ENCODE data around the gene IRS1. TPM values are rescaled to one million over a fixed set of nuclear protein-coding genes. Genes with fewer than 3 reads are reported as not detected.
"Not testable (repeated sequence)": the region's sequence is repeated elsewhere in the genome, so short reads cannot be mapped to it uniquely, and the experiment has no call there.

IRS1 gene
- total and polyA plus RNA-seq, 2 experiments from 2014 or later: 10.9 to 25.6 TPM

DNA sequence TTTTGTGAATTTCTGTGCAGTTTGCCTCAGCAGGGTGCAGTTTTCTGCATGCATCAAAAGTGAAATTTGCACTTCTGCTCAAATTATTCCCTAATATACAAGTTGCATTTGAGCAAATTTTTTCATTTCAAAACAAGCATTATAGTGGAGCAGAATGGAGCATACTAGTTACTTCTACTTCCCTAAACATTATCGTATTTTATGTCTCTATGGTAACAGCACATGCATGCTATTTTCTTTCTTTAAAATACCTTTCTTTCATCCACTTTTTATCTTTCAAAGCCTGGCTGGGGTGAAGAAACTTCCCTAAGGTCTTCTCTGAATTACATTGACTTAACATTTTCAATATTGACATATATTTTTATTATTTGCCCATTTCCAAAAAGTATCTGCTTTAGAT is 47.5 kb upstream of the IRS1 start:
- Histone ChIP-seq H2AFZ (no peak overlapping the region), H4K20me1 (ENCODE audit: insufficient read depth, poor library complexity, severe bottlenecking) (no peaks in the 10 kb centered on the region)
- 94% methylated on average over 1 of the region's 1 CpG for WGBS (ENCODE audit: low lambda C conversion rate, missing lambda C conversion rate)

DNA sequence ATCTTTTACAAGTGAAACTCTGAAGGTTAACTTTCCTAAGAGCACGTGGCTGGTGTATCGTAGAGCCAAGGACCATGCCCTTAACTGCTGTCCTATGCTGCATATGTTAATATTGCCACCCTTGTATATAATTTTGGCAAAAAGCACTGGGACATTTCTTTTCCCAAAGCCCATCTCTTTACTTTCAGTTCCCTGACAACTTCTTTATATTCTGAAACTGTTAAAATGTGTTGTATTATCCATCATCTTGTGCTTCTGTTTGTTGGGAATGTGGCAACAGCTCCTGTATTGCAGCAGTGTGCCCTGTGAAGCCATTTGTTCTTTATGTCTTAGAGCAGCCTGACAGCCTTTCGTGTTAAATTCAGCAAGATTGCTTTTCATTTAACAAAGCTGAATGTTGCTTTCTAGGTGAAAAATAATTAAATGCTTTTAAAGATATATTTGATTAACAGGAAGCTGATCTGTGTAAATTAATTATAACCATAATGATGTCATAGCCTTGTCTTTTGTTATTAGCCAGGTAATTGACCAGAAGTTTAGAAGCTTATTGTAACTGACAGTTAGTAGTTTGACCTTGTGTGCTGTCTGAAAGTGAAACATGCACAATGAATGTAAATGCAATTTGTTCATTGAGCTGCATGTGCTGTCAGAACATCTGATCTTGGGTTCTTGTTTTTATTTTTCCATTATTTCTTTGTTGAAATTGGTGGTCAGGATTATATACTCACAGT is 45.9 kb upstream of the IRS1 start:
- WGBS (ENCODE audit: low lambda C conversion rate, missing lambda C conversion rate): 70% methylated on average over 3 of the region's 3 CpGs
- TF ChIP-seq EZH2 (IDR thresholded peaks at IDR 0.05; ENCODE audit: borderline replicate concordance) (no peak), EZH2phosphoT487 (IDR thresholded peaks at IDR 0.05; ENCODE audit: low read depth, severe bottlenecking, unreplicated experiment) (no peak)
- TF ChIP-seq, protein P1, sequence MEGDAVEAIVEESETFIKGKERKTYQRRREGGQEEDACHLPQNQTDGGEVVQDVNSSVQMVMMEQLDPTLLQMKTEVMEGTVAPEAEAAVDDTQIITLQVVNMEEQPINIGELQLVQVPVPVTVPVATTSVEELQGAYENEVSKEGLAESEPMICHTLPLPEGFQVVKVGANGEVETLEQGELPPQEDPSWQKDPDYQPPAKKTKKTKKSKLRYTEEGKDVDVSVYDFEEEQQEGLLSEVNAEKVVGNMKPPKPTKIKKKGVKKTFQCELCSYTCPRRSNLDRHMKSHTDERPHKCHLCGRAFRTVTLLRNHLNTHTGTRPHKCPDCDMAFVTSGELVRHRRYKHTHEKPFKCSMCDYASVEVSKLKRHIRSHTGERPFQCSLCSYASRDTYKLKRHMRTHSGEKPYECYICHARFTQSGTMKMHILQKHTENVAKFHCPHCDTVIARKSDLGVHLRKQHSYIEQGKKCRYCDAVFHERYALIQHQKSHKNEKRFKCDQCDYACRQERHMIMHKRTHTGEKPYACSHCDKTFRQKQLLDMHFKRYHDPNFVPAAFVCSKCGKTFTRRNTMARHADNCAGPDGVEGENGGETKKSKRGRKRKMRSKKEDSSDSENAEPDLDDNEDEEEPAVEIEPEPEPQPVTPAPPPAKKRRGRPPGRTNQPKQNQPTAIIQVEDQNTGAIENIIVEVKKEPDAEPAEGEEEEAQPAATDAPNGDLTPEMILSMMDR (IDR thresholded peaks at IDR 0.05; ENCODE audit: poor library complexity): no peak
- no peak overlapping the region for H3K27ac ChIP-seq

More for the DNA sequence above, 47.5 kb upstream of the IRS1 start:
- Histone ChIP-seq H3K79me2 (peaks cover 29% of the 10 kb centered on the region), H3K9me2 (replicated peaks; ENCODE audit: insufficient read depth) (no peaks in the 10 kb centered on the region), H3K4me1 (ENCODE audit: insufficient read depth) (no peaks in the 10 kb centered on the region), H3K27ac (no peak overlapping the region), H3K4me3 (no peak overlapping the region), H3K9me3 (ENCODE audit: low read depth) (no peaks in the 10 kb centered on the region), H3K36me3 (replicated peaks; ENCODE audit: insufficient read depth, low read depth) (no peaks in the 10 kb centered on the region), H3K27me3 (no peaks in the 10 kb centered on the region), H3K4me2 (no peak overlapping the region)
- TF ChIP-seq EZH2phosphoT487 (IDR thresholded peaks at IDR 0.05; ENCODE audit: low read depth, severe bottlenecking, unreplicated experiment) (no peak), EZH2 (IDR thresholded peaks at IDR 0.05; ENCODE audit: borderline replicate concordance) (no peak)
- TF ChIP-seq, protein P1 (IDR thresholded peaks at IDR 0.05; ENCODE audit: poor library complexity): no peak
- no peak for DNase-seq (ENCODE audit: low spot score)

DNA sequence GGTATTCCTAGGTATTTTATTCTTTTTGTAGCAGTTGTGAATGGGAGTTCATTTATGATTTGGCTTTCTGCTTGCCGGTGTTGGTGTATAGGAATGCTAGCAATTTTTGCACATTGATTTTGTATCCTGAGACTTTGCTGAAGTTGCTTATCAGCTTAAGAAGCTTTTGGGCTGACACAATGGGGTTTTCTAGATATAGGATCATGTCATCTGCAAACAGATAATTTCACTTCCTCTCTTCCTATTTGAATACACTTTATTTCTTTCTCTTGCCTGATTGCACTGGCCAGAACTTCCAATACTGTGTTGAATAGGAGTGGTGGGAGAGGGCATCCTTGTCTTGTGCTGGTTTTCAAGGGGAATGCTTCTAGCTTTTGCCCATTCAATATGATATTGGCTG is 43.4 kb upstream of the IRS1 start:
- not testable (repeated sequence) for H3K27ac ChIP-seq; H3K4me2 ChIP-seq; H3K4me3 ChIP-seq; H2AFZ ChIP-seq; H3K9me2 ChIP-seq (replicated peaks; ENCODE audit: insufficient read depth); H4K20me1 ChIP-seq (ENCODE audit: insufficient read depth, poor library complexity, severe bottlenecking); H3K9me3 ChIP-seq (ENCODE audit: low read depth); DNase-seq (ENCODE audit: low spot score); H3K27me3 ChIP-seq; H3K4me1 ChIP-seq (ENCODE audit: insufficient read depth); H3K36me3 ChIP-seq (replicated peaks; ENCODE audit: insufficient read depth, low read depth)
- peaks cover 39% of the 10 kb centered on the region for H3K79me2 ChIP-seq
- WGBS (ENCODE audit: low lambda C conversion rate, missing lambda C conversion rate): 96% methylated on average over 1 of the region's 1 CpG

More for the DNA sequence above, 45.9 kb upstream of the IRS1 start:
- no peak overlapping the region for H2AFZ ChIP-seq
- no peak for DNase-seq (ENCODE audit: low spot score)
- H3K9me2 ChIP-seq (replicated peaks; ENCODE audit: insufficient read depth): no peaks in the 10 kb centered on the region
- H3K27me3 ChIP-seq: no peaks in the 10 kb centered on the region
- no peaks in the 10 kb centered on the region for H3K4me1 ChIP-seq (ENCODE audit: insufficient read depth)
- peaks cover 31% of the 10 kb centered on the region for H3K79me2 ChIP-seq
- no peaks in the 10 kb centered on the region for H4K20me1 ChIP-seq (ENCODE audit: insufficient read depth, poor library complexity, severe bottlenecking)
- no peaks in the 10 kb centered on the region for H3K9me3 ChIP-seq (ENCODE audit: low read depth)
- no peak overlapping the region for H3K4me3 ChIP-seq
- no peak overlapping the region for H3K4me2 ChIP-seq
- no peaks in the 10 kb centered on the region for H3K36me3 ChIP-seq (replicated peaks; ENCODE audit: insufficient read depth, low read depth)

DNA sequence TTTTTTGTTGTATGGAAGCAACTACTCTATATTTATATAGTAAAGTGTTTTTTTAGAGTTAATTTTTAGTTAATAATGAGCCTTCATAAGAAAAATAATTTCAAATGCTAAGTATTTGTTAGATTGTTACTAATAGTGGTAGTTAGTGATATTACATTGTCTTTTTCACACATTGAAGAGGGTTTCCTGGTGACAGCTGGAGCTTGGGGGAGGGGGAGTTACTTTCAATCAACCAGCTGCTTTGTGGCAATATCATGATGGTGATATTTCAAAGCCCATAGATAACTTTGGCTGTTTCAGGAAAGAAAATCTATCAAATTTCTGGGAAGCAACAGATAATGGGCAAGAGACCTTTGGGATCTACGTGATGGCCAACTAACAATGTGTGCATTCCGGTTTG is 40.3 kb upstream of the IRS1 start:
- no peaks in the 10 kb centered on the region for H4K20me1 ChIP-seq (ENCODE audit: insufficient read depth, poor library complexity, severe bottlenecking)
- no peak overlapping the region for H3K4me3 ChIP-seq
- DNase-seq (ENCODE audit: low spot score): no peak
- H3K4me1 ChIP-seq (ENCODE audit: insufficient read depth): peaks cover 21% of the 10 kb centered on the region
- 100% methylated on average over 2 of the region's 2 CpGs for WGBS (ENCODE audit: low lambda C conversion rate, missing lambda C conversion rate)
- peaks cover 38% of the 10 kb centered on the region for H3K79me2 ChIP-seq
- no peaks in the 10 kb centered on the region for H3K27me3 ChIP-seq
- H3K36me3 ChIP-seq (replicated peaks; ENCODE audit: insufficient read depth, low read depth): no peaks in the 10 kb centered on the region
- H3K4me2 ChIP-seq: no peak overlapping the region
- no peaks in the 10 kb centered on the region for H3K9me2 ChIP-seq (replicated peaks; ENCODE audit: insufficient read depth)
- no peak for TF ChIP-seq EZH2 (IDR thresholded peaks at IDR 0.05; ENCODE audit: borderline replicate concordance)
- H3K27ac ChIP-seq: no peak overlapping the region
- no peak overlapping the region for H2AFZ ChIP-seq
- H3K9me3 ChIP-seq (ENCODE audit: low read depth): no peaks in the 10 kb centered on the region

Data from hepatocyte (in vitro differentiated cells).